GM19324 (cell line): ENCODE data around the gene ARHGAP4.

Experiments used
- ATAC-seq: cut with Tn5 transposase; IDR thresholded peaks from one replicate; pipeline ENCODE4 v1.9.1; 2021; ENCODE audit warnings: mild to moderate bottlenecking, moderate library complexity; ENCODE audit not compliant: unreplicated experiment, low FRiP score

The ARHGAP4 gene

GRCh38 chrX:153909024-153909979 is 16.8 kb downstream of the ARHGAP4 start:
- ATAC-seq = no peak

DNA sequence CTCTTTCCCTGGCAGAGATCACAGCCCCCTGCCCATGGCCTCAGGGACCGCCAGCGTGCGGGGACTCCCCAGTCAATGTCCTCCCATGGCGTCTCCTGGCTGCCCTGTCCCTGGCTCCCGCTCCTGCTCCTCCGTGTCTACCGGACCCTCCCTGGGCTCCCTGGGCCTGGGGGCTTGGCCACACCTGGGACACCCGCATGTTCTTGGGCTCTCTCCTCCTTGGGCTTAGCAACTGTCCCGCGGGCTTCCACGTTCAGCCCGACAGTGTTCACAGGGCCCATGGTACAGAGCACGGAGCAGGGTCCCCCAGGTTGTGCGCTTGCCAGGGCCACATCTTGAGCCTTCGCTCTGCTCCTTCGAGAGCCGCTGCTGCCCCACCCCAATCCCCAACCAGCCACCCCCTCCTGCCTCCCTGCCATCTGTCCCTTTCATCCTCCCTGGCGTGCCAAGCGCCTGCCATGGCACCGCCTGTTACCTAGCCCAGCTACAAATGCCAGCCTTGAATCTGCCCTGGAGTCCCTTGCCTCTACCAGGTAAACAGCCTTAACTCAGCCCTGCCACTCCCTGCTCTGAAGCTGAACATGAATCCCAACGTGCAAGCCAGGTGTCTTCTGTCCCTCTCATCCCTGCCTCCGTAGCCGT is 17.7 kb downstream of the ARHGAP4 start:
- no peak for ATAC-seq

DNA sequence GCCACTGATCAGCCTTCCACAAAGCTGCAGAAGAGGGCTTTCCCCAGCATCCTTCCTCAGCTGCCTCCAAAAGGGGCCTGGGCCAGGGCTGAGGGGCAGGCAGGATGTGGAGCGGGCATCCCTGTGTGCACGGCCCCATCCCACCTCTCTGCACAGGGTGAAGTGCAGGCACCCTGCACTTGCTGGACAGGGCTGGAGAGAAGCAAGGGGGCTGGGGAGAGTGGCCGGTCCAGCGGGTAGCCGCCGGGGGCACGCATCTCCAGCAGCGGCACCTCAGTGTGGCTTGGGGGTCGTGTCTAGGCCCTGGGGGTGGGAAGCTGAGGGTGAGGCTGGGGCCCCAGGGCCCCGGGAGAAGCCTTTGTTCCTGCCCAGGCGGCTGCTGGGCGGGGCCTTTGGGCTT is 18.6 kb downstream of the ARHGAP4 start:
- no peak for ATAC-seq

- no peak for ATAC-seq
Observed at GRCh38 chrX:153906126-153906917, 19.7 kb downstream of the ARHGAP4 start.

DNA sequence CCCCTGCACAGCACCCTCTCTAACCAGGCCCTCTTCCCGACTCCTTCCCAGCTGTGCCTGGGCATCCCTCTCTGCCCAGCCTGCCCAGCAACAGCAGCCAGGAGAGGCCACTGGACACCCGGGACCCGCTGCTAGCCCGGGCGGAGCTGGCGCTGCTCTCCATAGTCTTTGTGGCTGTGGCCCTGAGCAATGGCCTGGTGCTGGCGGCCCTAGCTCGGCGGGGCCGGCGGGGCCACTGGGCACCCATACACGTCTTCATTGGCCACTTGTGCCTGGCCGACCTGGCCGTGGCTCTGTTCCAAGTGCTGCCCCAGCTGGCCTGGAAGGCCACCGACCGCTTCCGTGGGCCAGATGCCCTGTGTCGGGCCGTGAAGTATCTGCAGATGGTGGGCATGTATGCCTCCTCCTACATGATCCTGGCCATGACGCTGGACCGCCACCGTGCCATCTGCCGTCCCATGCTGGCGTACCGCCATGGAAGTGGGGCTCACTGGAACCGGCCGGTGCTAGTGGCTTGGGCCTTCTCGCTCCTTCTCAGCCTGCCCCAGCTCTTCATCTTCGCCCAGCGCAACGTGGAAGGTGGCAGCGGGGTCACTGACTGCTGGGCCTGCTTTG is 20.5 kb downstream of the ARHGAP4 start:
- ATAC-seq = no peak

- ATAC-seq = no peak
Observed at GRCh38 chrX:153903991-153904957, 21.8 kb downstream of the ARHGAP4 start, which contains the start of gene AVPR2. Gene AVPR2 (plus strand): TSS chrX:153904673. CDS start chrX:153905146, 473 bp downstream.

GRCh38 chrX:153903238-153903980 is 22.7 kb downstream of the ARHGAP4 start:
- no peak for ATAC-seq

GRCh38 chrX:153902385-153902784 is 23.7 kb downstream of the ARHGAP4 start:
- no peak for ATAC-seq

DNA sequence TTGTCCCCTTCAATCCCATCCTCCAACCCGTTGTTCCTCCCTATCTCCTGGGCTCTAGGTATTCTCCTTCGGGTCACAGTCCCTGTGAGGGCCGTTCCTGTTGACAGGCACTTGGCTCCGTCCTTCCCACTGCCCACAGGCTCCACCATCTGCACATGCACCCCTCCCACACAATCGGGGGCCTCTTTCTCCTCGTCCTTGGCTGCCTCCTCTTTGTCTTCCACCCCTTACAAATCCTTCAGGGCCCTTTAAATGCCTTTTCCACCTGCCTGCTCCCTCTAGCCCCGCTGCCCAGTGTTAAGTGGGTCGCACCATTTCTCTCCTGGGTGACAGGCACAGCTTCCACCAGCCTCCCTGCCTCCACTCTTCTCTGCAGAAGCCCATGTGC is 24.3 kb downstream of the ARHGAP4 start:
- ATAC-seq = no peak

DNA sequence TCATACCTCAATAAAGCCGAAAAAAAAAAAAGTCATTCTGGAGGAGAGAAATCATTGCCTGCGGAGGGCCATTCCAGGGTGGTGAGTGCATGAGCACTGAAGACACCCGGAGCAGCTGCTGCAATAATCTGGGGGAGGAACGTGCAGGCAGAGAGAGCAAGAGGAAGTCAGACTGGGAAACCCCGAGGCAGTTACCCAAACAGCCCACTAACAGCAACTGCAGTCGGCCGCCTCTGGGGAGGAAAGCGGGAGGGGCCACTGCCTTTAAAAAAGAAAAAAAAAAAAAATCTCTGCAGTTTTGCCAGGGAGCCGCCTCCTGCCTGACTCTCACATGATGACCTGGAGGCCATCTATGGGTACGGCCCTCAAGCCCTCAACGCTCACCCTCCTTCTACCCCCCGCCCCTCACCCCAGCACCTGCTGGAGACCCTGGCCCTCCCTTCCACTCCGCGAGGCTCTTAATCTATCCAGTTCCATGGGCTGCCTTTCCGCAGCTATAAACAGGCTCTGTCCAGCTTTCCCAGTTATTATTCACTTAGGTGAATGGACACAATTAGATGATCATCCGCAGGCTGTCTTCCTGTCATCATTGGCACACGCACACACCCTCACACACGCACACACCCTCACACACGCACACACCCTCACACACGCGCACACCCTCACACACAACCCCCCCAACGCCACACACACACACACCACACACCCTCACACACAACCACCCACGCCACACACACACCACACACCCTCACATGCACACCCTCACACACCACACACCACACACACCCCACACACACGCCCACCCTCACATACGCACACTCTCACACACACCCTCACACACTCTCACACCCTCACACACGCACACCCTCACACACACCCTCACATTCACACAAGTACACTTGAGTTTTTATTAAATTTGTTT is 25.0 kb downstream of the ARHGAP4 start:
- ATAC-seq = no peak

DNA sequence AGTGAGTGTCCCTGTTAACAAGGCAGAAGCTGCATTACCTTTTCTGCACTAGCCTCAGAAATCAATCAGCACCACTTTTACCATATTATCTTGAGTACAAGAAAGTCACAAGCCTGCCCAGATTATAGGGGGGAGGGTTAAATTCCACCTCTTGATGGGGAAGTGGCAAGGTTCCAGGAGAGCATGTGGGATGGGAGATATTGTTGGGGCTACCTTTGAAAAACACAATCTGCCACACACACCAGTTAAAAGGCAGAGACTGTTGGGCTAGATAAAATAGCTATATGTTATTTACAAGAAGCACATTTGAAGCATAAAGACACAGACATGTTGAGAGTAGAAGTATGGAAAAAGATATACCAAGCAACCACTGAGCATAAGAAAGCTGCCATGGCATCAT is 28.2 kb downstream of the ARHGAP4 start:
- ATAC-seq = no peak

DNA sequence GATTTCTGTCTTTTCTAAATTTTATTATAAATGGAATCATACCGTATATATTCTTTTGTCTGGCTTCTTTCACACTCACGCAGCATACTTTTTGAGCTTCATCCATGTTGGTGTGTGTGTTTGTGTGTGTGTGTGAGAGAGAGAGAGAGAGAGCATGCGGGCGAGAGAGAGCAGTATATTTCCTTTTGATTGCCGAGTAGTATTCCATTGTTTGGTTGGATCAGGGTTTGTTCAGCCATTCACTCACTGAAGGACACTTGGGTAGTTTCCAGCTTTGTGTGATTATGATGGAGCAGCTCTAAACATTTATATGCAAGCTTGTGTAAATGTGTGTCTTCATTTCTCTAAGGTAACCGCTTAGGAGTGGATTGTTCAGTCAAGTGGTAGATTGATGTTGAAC is 36.9 kb downstream of the ARHGAP4 start:
- ATAC-seq = no peak

DNA sequence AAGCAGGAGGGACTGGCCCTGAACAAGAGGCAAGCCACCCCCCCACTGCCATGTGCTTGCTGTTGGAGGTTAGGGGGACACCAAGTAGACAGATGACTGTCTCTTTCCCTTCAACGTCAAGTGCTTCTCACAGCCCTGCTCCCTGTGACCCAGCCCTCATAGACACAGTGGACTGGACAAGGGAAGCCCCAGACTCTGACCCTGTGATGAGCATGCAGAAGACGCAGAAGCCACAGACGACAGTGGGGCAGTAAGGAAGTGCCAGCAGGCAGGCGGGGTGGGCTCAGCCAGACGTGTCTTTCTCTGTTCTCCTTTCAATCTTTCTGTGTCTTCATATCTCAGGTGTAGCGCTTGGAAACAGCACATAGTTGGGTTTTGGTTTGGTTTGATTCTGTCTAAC is 37.7 kb downstream of the ARHGAP4 start:
- no peak for ATAC-seq

GRCh38 chrX:153887385-153887784 is 38.7 kb downstream of the ARHGAP4 start:
- ATAC-seq = no peak

GRCh38 chrX:153886915-153887314 is 39.1 kb downstream of the ARHGAP4 start:
- no peak for ATAC-seq

DNA sequence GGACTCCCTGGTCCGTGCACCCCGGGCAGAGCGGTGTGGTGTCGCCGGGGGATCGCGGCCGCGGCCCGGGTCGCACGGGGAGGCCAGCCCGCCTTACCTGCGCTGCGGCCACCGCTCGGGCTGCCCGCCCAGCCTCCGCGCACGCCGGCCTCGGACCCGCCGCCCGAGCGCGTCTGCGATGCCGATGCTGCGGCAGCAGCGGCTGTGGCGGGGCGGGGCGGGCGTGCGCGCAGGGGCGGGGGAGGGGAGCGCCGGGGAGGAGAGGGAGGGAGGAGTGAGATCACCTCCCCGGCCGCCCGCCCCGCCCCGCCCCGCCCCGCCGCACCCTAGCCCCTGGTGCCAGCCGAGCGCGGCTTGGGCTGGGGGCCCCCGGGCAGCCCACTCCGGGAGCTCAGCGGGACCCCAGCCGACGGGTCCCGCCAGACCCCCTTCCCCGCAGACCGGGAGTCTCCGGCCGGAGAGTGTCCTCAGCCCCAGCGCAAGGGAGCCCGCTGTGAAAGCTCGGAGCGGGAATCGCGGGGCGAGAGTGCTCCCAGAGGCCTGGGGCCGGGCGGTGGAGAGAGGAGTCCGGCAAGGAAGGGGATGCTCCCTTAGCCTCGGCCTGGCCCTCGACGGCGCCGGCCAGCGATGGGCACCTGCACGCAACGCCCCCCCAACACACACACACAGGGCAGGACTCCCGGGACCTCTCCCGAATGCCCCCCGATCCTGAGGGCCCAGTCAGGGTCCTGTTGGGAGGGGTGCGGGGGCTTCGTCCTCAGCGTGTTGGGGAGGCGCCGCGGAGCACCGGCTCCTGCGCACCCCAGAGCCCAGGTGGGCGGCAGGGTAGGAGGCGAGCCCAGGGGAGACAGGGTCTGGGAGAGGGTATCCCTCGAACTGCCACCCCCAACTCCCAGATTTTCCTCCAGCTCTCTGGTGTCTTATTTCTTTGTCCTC is 39.8 kb downstream of the ARHGAP4 start, which contains the start of gene L1CAM:
Gene L1CAM, minus strand, starts transcription at position 206 of the 936 bp plus-strand sequence. CDS start 10,337 bp downstream, outside the sequence.
- no peak for ATAC-seq
